Aorta (tissue), 5 donors: ENCODE measurements around the gene SAMD4A. TPM values are rescaled to one million over a fixed set of nuclear protein-coding genes. Genes with fewer than 3 reads are reported as not detected.

Experiments
- ATAC-seq: fragments of 200-7000 bp; cut with Tn5 transposase; one replicate; pipeline ENCODE4 v1.9.1; 2022; ENCODE audit warnings: moderate library complexity; ENCODE audit not compliant: low FRiP score
- DNase-seq, 2 donors: peaks; one replicate each; pipeline ENCODE4 v3.0.0-alpha.2; 2020
- H3K27ac ChIP-seq, 2 donors: one replicate each; pipeline ENCODE4 v1.5.1; 2013; ENCODE audit warnings: low read length in 2 of 2, mild to moderate bottlenecking in 2 of 2, moderate library complexity in 2 of 2, control low read depth in 1 of 2, inconsistent platforms in 1 of 2, low read depth in 1 of 2
- H3K27me3 ChIP-seq, 2 donors: one replicate each; pipeline ENCODE4 v1.6.1; 2013; ENCODE audit warnings: control low read depth in 1 of 2, low read length in 1 of 2, mild to moderate bottlenecking in 1 of 2, moderate library complexity in 1 of 2; ENCODE audit not compliant: insufficient read depth in 2 of 2, control insufficient read depth in 1 of 2
- H3K36me3 ChIP-seq, 2 donors: one replicate each; pipeline ENCODE4 v1.6.1; 2013; ENCODE audit warnings: control low read depth in 1 of 2, low read length in 1 of 2, mild to moderate bottlenecking in 1 of 2; ENCODE audit not compliant: insufficient read depth in 2 of 2, control insufficient read depth in 1 of 2
- H3K4me1 ChIP-seq, 2 donors: one replicate each; pipeline ENCODE4 v1.6.1; 2013; ENCODE audit warnings: low read length in 2 of 2, control low read depth in 1 of 2, mild to moderate bottlenecking in 1 of 2, moderate library complexity in 1 of 2; ENCODE audit not compliant: insufficient read depth in 2 of 2, control insufficient read depth in 1 of 2
- H3K4me3 ChIP-seq, 2 donors: one replicate each; pipeline ENCODE4 v1.5.1; 2013; ENCODE audit warnings: low read length in 2 of 2, control low read depth in 1 of 2, mild to moderate bottlenecking in 1 of 2
- H3K9me3 ChIP-seq: one replicate; pipeline ENCODE4 v1.6.1; 2013; ENCODE audit warnings: mild to moderate bottlenecking, low read length; ENCODE audit not compliant: control insufficient read depth
- WGBS, 2 donors: extraction: QIAGEN DNeasy Blood & Tissue Kit; methylation state at CpG; one replicate each; pipeline ENCODE4 v1.1.7; 2013; 5-methylcytosine and 5-hydroxymethylcytosine counted together
- intact Hi-C, 2 donors: fragments of 100-400 bp; cut with DNase I; formaldehyde crosslinking; loops; one replicate each; pipeline versions ENCODE4 v1.14.2 to v1.15.0; 2022
- polyA plus RNA-seq, 2 donors: library from polyadenylated mRNA; stranded (reverse); fragments of 200-250 nt; gene quantifications; one replicate each; pipeline ENCODE4 v1.2.3, GENCODE V29; 2013
- total RNA-seq, 2 donors: library from RNA; stranded (reverse); fragmentation: NEBNext Ultra II Directional; extraction: Animal tissue kit (Norgen Biotek cat#: 25700); gene quantifications; one replicate each; pipeline ENCODE4 v1.2.1, GENCODE V29; 2021
- donor health status: healthy with polysubstance abuse.
- donor health status: Bipolar disorder and iron deficiency.
- donor health status: DM: no; HTN: no; CAD: no.
- donor health status: DM: no; HTN: no; CAD: no.
- donor health status: DM: yes; HTN: yes; CAD: no.

Gene SAMD4A
- total and polyA plus RNA-seq, 4 donors: 18.8 to 386 (median 102) TPM

GRCh38 chr14:54693761-54694160, 126.8 kb downstream of the SAMD4A start:
- Histone ChIP-seq H3K36me3 (no peaks in the 10 kb centered on the region), H3K4me1 (peaks cover 6 to 9% of the 10 kb centered on the region in 2 donors), H3K9me3 (no peaks in the 10 kb centered on the region), H3K27ac (no peak overlapping the region), H3K27me3 (no peaks in the 10 kb centered on the region), H3K4me3 (no peak overlapping the region)
- ATAC-seq (no peak), DNase-seq (no peak)
- 94% methylated on average over 4 of the region's 4 CpGs for WGBS, 2 donors
- intact Hi-C loops: no loop called here

- 97 to 100% methylated on average over 1 of the region's 1 CpG for WGBS, 2 donors
- Histone ChIP-seq H3K27me3 (no peaks in the 10 kb centered on the region), H3K4me1 (peaks cover 3 to 11% of the 10 kb centered on the region in 2 donors), H3K9me3 (no peaks in the 10 kb centered on the region), H3K36me3 (no peaks in the 10 kb centered on the region), H3K27ac (no peak overlapping the region), H3K4me3 (no peak overlapping the region)
- ATAC-seq (no peak), DNase-seq (no peak)
- intact Hi-C loops: no loop called here
Measured at GRCh38 chr14:54695196-54695595, 128.3 kb downstream of the SAMD4A start.

- intact Hi-C loops: no loop called here
- 64 to 81% methylated on average over 5 of the region's 5 CpGs for WGBS, 2 donors
- Histone ChIP-seq H3K9me3 (no peaks in the 10 kb centered on the region), H3K4me1 (peaks cover 3 to 11% of the 10 kb centered on the region in 2 donors), H3K27ac (peak overlapping the region in 1 of 2 donors; percentile 13), H3K27me3 (no peaks in the 10 kb centered on the region), H3K4me3 (no peak overlapping the region), H3K36me3 (no peaks in the 10 kb centered on the region)
- no peak for DNase-seq
- ATAC-seq: no peak
Measured at GRCh38 chr14:54697001-54697400, 130.1 kb downstream of the SAMD4A start.

- intact Hi-C loops: no loop called here
- no peaks in the 10 kb centered on the region for H3K27me3 ChIP-seq
- 84 to 91% methylated on average over 4 of the region's 4 CpGs for WGBS, 2 donors
- no peaks in the 10 kb centered on the region for H3K36me3 ChIP-seq
- H3K4me3 ChIP-seq: no peak overlapping the region
- H3K4me1 ChIP-seq: peaks cover 3 to 11% of the 10 kb centered on the region in 2 donors
- no peak for DNase-seq
- no peak for ATAC-seq
- H3K9me3 ChIP-seq: no peaks in the 10 kb centered on the region
- peak overlapping the region in 1 of 2 donors; percentile 64 for H3K27ac ChIP-seq
Measured at GRCh38 chr14:54697803-54698202, 130.9 kb downstream of the SAMD4A start.

GRCh38 chr14:54698501-54698900, 131.6 kb downstream of the SAMD4A start:
- H3K9me3 ChIP-seq: no peaks in the 10 kb centered on the region
- intact Hi-C loops: no loop called here
- 69 to 70% methylated on average over 6 of the region's 6 CpGs for WGBS, 2 donors
- no peaks in the 10 kb centered on the region for H3K36me3 ChIP-seq
- H3K27ac ChIP-seq: peak overlapping the region; percentile 1 to 83
- no peak for DNase-seq
- no peak for ATAC-seq
- H3K4me1 ChIP-seq: peaks cover 3 to 15% of the 10 kb centered on the region in 2 donors
- no peak overlapping the region for H3K4me3 ChIP-seq
- H3K27me3 ChIP-seq: no peaks in the 10 kb centered on the region

- intact Hi-C loops: no loop called here
- Histone ChIP-seq H3K4me1 (peaks cover 3 to 16% of the 10 kb centered on the region in 2 donors), H3K27me3 (no peaks in the 10 kb centered on the region), H3K9me3 (no peaks in the 10 kb centered on the region), H3K27ac (peak overlapping the region in 1 of 2 donors; percentile 83), H3K4me3 (no peak overlapping the region), H3K36me3 (no peaks in the 10 kb centered on the region)
- 17% methylated on average over 1 of the region's 1 CpG for WGBS, 2 donors
- DNase-seq: peak in 1 of 2 donors; percentile 59
- peak; percentile 65 for ATAC-seq
Measured at GRCh38 chr14:54698966-54699530, 132.1 kb downstream of the SAMD4A start.

- Histone ChIP-seq H3K27me3 (no peaks in the 10 kb centered on the region), H3K36me3 (no peaks in the 10 kb centered on the region), H3K9me3 (no peaks in the 10 kb centered on the region), H3K4me1 (peaks cover 0 to 16% of the 10 kb centered on the region in 2 donors), H3K4me3 (no peak overlapping the region), H3K27ac (no peak overlapping the region)
- DNase-seq (no peak), ATAC-seq (no peak)
- WGBS, 2 donors: 22 to 28% methylated on average over 3 of the region's 3 CpGs
- intact Hi-C loops: no loop called here
Measured at GRCh38 chr14:54699735-54700134, 132.8 kb downstream of the SAMD4A start.

GRCh38 chr14:54700717-54701116, 133.8 kb downstream of the SAMD4A start:
- WGBS, 2 donors: 84 to 88% methylated on average over 2 of the region's 2 CpGs
- Histone ChIP-seq H3K4me3 (no peak overlapping the region), H3K27me3 (no peaks in the 10 kb centered on the region), H3K4me1 (peaks cover 0 to 16% of the 10 kb centered on the region in 2 donors), H3K9me3 (no peaks in the 10 kb centered on the region), H3K36me3 (no peaks in the 10 kb centered on the region), H3K27ac (peak overlapping the region; percentile 10 to 34)
- intact Hi-C loops: no loop called here
- no peak for ATAC-seq
- no peak for DNase-seq

GRCh38 chr14:54702014-54702491, 135.1 kb downstream of the SAMD4A start:
- Histone ChIP-seq H3K4me1 (peaks cover 0 to 14% of the 10 kb centered on the region in 2 donors), H3K36me3 (no peaks in the 10 kb centered on the region), H3K9me3 (no peaks in the 10 kb centered on the region), H3K4me3 (no peak overlapping the region), H3K27me3 (no peaks in the 10 kb centered on the region), H3K27ac (no peak overlapping the region)
- intact Hi-C loops: no loop called here
- DNase-seq: no peak
- ATAC-seq: no peak
- WGBS, 2 donors: 93 to 95% methylated on average over 12 of the region's 12 CpGs
